ENCODE data around the gene FBXO28.
"Not testable (repeated sequence)": the region's sequence is repeated elsewhere in the genome, so short reads cannot be mapped to it uniquely, and the experiment has no call there.

Gene FBXO28, protein sequence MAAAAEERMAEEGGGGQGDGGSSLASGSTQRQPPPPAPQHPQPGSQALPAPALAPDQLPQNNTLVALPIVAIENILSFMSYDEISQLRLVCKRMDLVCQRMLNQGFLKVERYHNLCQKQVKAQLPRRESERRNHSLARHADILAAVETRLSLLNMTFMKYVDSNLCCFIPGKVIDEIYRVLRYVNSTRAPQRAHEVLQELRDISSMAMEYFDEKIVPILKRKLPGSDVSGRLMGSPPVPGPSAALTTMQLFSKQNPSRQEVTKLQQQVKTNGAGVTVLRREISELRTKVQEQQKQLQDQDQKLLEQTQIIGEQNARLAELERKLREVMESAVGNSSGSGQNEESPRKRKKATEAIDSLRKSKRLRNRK

DNA sequence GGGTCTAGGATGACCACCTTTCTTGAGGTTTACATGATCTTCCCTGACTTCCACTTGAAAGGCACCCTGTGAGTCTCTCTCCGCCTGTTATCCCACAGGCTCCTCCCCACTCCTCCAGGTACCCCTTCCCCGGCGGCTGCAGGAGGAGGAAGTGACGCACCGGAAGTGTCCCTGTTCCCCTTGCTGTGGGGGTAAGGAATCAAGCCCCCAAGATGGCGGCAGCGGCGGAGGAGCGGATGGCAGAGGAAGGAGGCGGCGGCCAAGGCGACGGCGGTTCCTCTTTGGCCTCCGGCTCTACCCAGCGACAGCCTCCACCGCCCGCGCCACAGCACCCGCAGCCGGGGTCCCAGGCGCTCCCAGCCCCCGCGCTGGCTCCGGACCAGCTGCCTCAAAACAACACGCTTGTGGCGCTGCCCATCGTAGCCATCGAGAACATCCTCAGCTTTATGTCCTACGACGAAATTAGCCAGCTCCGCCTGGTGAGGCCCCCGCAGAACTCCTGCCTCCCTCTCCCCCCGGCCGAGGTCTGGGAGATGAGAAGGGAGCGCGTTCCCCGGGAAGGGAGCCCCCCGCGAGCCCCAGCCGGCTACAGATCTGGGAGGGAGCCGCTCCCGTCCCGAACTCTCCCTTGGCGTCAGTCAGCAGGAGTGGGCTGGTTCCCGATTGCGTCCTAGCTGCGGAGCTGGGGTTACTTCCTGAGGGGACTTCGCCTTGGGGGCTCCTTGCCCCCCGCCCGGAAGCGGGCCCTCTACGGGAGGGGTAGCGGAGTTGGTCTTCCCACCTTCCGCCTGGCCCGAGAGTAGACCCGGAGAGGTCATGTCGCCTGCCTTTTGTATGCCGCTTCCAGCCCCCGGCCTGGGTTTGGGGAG is at the start of gene FBXO28:
TSS of gene FBXO28 (plus strand) at position 194 of the 869 bp plus-strand sequence. CDS start at position 213, 19 bp downstream.
- peak; percentile 84 to 91 for DNase-seq

DNA sequence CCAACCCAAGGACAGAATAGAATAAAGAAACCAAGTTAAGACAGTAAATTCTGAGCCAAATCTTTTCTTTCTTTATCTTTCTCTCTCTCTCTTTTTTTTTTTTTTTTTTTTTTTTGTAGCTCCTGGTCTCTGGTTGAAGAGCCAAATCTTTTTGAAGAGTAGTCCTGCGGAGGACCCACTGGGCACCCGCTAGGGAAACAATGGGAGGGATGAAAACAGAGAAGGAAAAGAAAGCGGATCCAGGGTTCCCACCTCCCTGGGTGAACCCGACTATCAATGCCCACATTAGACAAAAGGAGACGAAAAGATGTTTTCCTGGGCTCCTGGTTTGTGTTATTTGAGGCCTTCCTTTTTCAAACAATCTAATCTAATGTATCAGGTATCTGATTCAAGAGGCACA is 49.8 kb upstream of the FBXO28 start:
- no peak for DNase-seq

DNA sequence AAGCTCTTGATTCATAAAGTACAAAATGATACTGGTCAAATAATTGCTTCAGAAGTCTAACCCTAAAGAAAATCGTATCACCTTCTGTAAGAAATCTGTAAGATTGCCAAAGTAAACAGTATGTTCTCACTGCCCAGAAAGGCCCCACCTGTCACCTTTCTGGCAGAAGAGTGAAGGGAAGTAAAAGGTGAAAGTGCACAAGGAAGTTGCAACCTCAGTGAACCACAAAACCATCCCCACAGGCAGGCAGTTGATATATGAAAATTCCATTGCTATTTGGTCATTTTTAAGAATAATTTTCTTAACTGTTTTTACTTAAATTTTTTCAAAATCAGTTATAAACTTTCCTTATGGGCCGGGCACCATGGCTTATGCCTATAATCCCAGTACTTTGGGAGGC is 48.5 kb upstream of the FBXO28 start:
- DNase-seq: peak in 1 of 2 experiments; percentile 4

DNA sequence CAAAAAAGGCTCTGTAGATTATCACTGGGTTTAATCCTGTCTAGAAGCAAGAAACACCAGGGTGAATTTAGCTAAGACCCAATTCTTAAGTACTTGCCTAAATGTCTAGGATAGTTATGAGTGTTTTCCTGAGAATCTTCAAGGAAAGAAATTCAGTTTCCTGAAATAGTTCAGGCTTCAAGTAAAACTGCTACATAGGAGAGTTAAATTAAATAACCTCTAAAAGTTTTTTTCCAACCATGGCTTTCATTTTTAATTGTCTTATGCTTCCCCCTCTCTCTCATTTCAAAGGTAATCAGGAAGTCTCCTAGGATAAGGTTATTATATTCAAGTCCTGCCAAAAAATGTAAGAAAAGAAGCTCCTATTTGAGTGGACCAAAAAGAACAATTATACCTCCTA is 46.7 kb upstream of the FBXO28 start:
- no peak for DNase-seq

DNA sequence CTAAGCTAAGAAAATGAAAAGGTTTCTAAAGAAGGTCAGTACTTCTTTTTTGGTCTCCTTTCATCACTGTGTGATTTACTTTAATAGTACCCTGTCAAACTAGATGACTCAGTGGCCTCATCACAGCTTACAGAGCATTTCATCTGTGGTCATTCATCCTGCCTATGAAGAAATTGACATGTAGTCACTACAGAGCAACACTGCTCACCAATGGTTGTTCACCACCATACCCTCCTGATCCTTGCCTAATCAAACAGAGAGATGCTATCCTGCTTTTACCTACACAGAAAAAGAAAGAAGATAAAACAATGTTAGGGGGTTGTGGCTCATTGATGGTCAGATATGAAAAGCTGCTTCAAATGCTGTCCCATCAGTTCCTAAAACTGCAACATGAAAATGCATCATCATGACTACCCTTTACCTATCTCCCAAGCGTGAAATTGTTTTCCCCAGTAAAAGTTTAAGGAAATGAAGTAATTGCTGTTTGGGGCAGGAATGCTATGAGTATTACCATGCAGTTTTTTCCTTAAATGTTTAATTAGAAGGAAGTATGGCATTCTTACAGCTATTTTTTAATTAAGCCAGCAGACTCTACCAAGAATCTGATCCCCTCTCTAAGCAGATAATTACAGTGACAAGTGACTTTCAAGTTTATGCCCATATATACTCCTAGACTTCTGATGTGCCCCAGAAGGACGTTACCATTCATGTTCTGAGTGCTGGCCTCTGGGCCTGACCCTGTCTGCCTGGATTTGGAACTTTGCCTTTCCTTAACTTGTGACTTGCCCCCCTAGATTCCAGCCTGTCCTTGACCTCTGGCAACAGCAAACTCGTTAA is 46.1 kb upstream of the FBXO28 start:
- no peak for DNase-seq

DNA sequence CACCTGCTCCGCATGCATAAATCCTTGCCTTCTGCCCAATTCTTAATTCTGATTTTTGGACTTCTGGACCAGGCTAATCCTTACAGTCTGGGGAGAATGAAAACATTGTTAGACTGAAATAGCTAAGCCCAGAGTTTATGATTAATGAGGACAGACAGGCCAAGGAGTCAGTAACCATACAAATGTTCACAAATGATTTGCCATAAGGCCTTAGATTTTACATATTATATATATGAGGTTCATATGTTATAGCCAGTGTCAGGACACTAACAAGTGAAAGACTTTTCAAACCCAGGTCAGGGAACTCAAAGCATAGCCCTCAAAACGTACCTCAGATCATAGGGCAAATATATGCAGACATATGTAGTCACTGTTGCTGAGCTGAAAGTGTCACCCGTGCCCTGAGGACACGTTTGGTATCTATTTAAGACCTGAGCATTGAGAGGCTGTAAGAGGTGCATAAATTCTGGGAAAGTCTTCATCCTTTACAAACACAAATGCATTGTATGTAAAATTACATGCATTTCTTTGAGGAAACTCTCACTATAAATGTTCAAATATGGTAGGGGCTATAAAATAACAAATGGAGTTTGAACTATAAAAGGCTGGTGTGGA is 45.3 kb upstream of the FBXO28 start:
- no peak for DNase-seq

DNA sequence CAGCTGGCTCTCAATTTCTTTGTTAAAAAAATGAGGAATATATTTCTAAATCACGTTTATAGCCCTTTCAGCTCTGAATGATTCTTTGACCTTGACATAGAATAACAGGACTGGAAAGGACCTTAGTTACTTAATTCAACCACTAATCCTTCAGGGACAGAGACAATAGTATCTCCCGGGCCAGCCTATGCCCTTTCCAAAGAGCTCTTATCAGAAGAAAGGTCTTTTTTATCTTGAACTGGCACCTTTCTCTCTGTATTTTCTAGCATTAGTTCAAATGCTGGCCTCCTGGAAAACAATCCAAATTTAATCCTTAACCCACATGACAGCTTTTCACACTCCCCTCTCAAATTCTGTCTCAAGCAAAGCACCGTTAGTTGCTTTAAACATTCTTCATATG is 44.8 kb upstream of the FBXO28 start:
- no peak for DNase-seq

DNA sequence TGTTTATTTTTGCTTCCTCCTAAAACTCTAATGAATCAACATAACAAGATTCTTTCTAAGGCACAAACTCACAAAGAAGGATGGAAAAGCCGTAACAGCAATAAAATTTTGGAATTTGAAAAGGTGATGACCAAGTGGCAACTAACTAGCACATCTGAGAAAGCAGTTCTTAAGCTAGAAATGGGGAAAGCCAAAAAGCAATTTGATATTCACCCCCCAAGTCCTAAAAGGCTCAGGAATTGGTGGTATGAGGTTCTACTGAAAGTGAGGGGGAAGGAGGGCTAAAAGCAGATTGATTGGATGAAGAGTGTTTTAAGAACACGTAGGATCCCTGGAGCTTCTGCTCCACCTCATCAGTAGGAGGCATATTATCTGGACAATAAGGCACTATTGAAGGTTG is 43.4 kb upstream of the FBXO28 start:
- DNase-seq: no peak

DNA sequence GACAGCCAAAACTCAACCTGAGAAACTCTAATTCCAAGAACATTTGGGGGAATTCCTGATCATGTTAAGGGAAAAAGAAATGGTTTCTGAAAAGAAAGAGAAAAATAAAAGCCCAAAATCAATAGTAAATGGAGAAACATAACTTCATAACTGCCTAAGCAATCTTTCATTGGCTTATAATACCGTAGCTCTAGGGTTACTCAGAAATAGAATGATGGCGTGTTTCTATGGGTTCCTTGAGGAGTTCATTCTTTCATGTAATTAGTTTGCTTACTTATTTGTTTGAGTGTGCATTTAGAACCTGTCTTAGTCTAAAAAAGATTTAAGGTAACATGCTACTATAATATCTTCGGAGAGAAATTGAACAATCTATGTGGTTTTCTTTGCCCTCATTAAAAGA is 37.5 kb upstream of the FBXO28 start:
- DNase-seq: no peak

DNA sequence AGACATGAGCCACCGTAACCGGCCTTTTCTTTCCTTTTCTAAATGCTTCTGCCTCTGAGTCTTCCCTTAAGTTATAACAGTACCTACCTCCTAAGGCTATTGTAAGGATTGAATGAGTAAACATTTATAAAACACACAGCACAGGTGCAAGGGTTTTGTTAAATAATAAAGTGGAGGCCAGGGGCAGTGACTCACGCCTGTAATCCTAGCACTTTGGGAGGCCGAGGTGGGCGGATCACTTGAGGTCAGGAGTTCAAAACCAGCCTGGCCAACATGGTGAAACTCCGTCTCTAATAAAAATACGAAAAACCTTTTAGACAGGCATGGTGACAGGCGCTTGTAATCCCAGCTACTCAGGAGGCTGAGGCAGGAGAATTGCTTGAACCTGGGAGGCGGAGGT is 34.3 kb upstream of the FBXO28 start:
- not testable (repeated sequence) for DNase-seq

DNA sequence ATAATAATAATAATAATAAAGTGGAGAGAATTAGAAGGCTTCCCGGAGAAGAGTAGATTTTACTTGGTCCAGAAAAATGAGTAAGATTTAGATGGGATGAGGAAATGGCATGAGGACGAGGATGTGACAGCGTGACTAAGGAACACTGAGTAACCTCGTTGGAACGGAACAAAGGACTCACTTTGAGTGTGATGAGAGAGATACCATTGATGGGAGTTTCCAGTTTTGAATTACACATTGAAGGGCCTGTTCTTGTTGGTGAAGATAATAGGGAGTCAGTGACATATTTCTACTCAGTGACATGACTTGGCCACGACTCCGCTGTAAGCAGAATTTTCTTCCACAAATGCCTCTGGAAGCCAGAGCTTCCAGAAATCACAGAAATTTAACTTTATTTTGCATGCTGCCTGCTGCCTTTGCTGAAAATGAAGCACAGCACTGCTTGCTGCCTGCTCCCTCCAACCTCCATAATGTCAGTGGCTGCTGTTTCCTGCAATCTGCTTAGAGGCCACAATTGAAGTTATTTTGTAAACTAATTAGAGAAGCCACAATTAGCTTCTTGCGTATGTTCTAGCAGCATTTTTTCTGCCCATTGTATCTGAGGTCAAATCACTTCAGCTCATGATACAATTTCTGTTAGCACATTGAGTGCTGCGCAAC is 33.7 kb upstream of the FBXO28 start:
- no peak for DNase-seq

DNA sequence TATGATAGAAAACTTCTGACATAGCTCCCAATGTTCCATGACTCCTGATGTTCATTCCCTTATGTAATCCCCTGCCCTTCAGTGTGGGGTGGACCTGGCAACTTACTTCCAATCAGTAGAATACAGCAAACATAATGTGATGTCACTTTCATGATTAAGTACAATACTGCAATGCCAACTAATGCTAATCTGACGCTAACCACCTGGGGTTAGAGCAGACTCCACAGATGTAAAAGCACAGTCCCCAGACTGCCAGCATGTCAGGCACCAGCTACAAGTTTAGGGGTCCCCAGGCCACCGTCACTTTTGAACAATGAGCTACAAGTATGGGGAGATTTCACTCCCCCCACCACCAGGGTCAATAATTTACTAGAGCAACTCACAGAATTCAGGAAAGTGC is 32.3 kb upstream of the FBXO28 start:
- DNase-seq: no peak

DNA sequence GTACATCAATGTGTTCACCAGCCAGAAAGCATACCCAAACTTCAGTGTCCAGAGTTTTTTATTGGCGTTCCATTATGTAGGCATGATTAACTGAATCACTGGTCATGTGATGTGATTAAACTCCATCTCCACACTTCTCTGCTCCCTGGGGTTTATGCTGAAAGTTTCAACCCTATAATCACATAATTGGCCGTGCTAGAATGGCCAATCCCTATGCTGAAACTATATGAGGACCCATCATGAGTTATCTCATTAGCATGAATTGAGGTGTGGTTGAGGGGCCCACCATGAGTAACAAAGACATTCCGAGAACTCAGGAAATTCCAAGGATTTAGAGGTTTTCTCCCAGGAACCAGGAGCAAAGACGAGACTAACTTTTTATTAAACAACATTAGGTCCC is 31.8 kb upstream of the FBXO28 start:
- DNase-seq: no peak

DNA sequence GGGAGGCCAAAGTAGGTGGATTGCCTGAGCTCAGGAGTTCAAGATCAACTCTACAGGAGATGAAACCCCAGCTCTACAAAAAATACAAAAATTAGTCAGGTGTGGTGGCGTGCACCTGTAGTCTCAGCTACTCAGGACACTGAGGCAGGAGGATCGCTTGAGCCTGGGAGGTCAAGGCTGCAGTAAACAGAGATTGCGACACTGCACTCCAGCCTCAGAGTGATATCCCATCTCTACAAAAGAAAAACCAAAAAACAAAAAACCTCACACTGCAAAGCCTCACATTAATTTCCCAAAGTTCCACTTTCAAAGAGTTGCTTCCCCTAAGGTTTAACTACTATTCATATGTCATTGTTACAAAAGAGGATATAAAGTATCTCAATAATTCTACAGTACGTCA is 29.0 kb upstream of the FBXO28 start:
- DNase-seq: no peak

DNA sequence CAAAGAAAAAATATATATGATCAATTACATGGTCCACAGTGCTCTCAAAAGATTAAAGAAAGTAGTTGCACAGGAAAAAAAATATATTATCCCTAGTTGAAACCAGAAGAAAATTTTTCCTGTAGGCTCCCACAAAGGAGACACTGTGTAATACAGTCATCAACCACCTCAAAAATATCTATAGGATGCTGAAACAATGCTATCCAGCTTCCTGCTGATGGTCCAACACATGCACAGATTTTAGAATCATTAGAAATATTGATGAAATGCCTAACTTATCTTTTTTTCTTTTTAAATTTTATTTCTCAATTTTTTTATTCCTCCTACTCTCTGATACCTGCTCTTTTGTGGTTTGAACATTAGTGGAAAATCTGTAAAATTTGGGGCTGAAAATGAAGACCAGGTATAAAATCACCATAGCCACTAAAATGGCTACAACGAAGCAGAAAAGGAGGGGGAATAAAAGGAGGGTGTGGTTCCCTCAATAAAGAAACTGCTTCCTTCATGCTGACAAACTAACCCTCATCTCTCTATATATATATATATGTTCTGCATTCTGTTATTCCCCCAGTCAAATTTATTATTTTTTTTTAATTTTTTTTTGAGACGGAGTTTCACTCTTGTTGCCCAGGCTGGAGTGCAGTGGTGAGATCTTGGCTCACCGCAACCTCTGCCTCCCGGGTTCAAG is 28.3 kb upstream of the FBXO28 start:
- no peak for DNase-seq

DNA sequence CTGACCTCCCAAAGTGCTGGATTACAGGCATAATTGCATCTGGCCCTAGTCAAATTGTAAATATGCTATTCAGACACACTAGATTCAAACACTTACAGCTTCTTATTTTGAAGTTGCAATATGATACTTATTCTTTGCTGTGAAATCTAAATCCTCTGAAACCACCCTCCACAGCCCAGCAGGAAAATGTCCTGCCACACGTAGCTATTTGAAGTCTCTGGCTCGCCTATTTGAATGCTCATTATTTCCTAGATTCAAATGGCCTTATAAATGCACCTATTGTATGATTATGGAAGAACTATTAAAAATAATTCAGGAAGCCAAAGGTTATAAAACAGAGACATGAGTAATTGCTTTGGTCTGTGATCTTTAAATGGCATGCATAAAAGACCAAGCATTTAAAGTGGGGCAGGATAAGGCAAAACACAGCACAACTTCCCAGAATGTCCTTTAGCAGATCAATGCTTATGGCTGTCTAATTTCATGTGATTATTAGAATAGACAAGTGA is 26.6 kb upstream of the FBXO28 start:
- no peak for DNase-seq

DNA sequence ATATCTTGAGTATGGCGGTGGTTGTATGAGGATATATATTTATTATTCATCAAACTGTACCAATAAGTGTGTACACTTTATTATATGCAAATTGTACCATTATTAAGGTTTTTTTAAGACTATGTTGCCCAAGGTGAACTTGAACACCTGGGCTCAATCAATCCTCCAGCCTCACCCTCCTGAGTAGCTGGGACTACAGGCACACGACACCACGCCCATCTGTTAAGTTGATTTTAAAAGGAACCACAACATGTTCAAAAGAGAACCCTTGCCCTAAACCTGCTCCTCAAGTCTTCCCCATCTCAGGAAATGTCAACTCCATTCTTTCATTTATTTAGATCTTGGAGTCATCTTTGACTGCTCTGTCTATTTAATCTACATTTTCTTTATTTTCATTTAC is 24.3 kb upstream of the FBXO28 start:
- no peak for DNase-seq

DNA sequence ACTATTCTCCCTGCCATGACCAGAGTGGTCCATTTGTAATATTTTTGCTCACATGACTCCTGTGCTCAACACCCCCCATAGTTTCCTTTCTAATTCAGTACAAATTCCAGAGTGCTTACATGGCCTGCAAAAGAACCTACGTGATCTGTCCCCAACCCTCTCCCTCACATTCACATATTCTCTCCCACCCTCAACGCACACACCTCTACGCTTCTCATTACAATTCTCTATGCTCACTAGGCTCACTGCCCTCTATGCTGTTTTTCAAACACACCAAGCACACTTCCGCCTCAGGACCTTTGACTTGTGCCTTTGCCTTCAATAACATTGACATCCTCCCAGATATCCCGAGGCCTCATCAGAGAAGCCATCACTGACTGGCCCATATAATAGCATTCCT is 23.8 kb upstream of the FBXO28 start:
- DNase-seq: no peak

DNA sequence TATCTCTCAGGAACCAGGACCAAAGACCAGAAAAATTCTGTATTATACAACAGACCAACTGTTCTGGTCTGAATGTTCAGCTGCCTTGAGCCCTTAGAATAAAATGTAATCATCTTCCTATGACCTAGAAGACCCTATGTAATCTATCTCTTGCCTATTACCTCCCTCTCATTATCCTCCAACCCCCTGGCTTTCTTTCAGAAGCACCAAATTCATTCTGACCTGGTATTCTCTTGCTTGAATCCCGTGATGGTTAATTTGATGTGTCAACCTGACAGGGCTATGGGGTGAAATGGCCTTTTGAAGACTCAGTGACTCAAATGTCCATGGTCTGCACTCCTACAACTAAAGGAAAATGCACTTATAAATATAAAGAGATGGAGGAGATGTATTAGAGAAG is 21.8 kb upstream of the FBXO28 start:
- DNase-seq: no peak

DNA sequence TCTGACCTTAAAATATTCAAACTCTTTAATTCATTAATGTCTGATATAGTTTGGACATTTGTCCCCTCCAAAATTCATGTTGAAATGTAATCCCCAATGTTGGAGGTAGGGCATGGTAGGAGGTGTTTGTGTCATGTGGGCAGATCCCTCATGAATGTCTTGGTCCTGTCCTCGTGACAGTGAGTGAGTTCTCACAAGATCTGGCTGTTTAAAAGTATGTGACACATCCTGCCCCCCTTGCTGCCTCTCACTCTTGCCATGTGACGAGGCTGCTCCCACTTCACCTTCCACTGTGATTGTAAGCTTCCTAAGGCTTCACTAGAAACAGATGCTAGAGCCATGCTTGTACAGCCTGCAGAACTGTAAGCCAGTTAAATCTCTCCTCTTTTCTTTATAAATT is 21.3 kb upstream of the FBXO28 start:
- no peak for DNase-seq

DNA sequence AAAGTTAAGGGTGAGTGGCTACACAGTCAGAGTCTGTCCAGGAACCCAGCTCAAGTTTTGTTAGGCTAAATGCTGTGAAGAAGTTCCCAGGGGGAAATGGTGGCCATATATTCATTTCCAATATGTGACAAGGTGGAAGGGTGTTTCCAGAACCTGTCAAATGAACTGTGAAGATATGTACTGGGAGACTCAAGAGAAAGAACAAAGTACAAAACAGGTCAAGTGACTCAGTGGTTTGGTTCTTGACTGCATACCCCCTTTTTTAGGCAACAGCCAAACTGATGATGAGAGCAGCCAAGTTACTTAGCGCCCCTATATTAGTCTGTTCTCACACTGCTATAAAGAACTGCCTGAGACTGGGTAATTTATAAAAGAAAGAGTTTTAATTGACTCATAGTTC is 18.6 kb upstream of the FBXO28 start:
- no peak for DNase-seq

DNA sequence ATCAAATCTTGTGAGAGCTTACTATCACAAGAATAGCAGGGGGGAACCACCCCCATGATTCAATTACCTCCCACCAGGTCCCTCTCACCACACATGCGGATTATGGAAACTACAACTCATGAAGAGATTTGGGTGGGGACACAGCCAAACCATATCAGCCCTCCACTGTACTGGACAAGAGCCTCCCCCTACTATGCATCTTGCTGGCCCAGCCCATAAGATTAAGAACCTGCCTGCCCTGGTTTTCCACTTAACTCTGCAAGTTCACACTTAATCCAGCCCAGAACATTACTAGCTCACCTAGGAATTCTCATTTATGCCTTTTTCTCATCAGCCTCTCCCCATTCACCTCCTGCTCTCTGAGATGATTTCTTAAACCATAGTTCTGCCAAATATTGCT is 18.0 kb upstream of the FBXO28 start:
- DNase-seq: no peak

Measured in AML-193 (cell line).